ENCODE results near the gene RELT. TPM values are rescaled to one million over a fixed set of nuclear protein-coding genes. Genes with fewer than 3 reads are reported as not detected.
A peak's percentile ranks its signal among the peaks of the same experiment; 100 is the strongest.

RELT gene
- total RNA-seq, 1 donor from 2014 or later: 20.9 TPM

GRCh38 chr11:73390601-73391565 lies 14.7 kb downstream of the RELT start:
- Mint-ChIP-seq H3K27me3 (ENCODE audit: low read depth) (peaks cover 3% of the 10 kb centered on the region), H3K27ac (ENCODE audit: unreplicated experiment) (no peak overlapping the region), H3K4me3 (no peak overlapping the region), H3K4me1 (peaks cover 21% of the 10 kb centered on the region), H3K9me3 (no peaks in the 10 kb centered on the region), H3K36me3 (ENCODE audit: low read depth) (peaks cover 3% of the 10 kb centered on the region)
- no peak for DNase-seq (ENCODE audit: low read depth, low spot score)
- TF ChIP-seq CTCF (conservative IDR thresholded peaks at IDR 0.05): no peak

GRCh38 chr11:73391665-73392064 lies 15.5 kb downstream of the RELT start:
- no peak overlapping the region for H3K4me3 Mint-ChIP-seq
- H3K36me3 Mint-ChIP-seq (ENCODE audit: low read depth): peaks cover 3% of the 10 kb centered on the region
- no peak for TF ChIP-seq CTCF (conservative IDR thresholded peaks at IDR 0.05)
- no peaks in the 10 kb centered on the region for H3K9me3 Mint-ChIP-seq
- no peak for DNase-seq (ENCODE audit: low read depth, low spot score)
- H3K27ac Mint-ChIP-seq (ENCODE audit: unreplicated experiment): no peak overlapping the region
- peaks cover 19% of the 10 kb centered on the region for H3K4me1 Mint-ChIP-seq
- peaks cover 3% of the 10 kb centered on the region for H3K27me3 Mint-ChIP-seq (ENCODE audit: low read depth)

GRCh38 chr11:73392108-73393010 lies 16.2 kb downstream of the RELT start:
- Mint-ChIP-seq H3K36me3 (ENCODE audit: low read depth) (peaks cover 3% of the 10 kb centered on the region), H3K27ac (ENCODE audit: unreplicated experiment) (peak overlapping the region; percentile 43), H3K9me3 (no peaks in the 10 kb centered on the region), H3K27me3 (ENCODE audit: low read depth) (peaks cover 3% of the 10 kb centered on the region), H3K4me3 (no peak overlapping the region), H3K4me1 (peaks cover 15% of the 10 kb centered on the region)
- DNase-seq (ENCODE audit: low read depth, low spot score): no peak
- no peak for TF ChIP-seq CTCF (conservative IDR thresholded peaks at IDR 0.05)

- no peak for TF ChIP-seq CTCF (conservative IDR thresholded peaks at IDR 0.05)
- DNase-seq (ENCODE audit: low read depth, low spot score): no peak
- no peak overlapping the region for H3K27ac Mint-ChIP-seq (ENCODE audit: unreplicated experiment)
Measured at GRCh38 chr11:73393011-73393380, 16.8 kb downstream of the RELT start.

More at GRCh38 chr11:73393011-73393380, 16.8 kb downstream of the RELT start:
- H3K9me3 Mint-ChIP-seq: no peaks in the 10 kb centered on the region
- H3K36me3 Mint-ChIP-seq (ENCODE audit: low read depth): peaks cover 3% of the 10 kb centered on the region
- H3K4me3 Mint-ChIP-seq: peak overlapping the region; percentile 79
- H3K27me3 Mint-ChIP-seq (ENCODE audit: low read depth): peaks cover 3% of the 10 kb centered on the region
- peaks cover 11% of the 10 kb centered on the region for H3K4me1 Mint-ChIP-seq

Measured in neural crest cell (in vitro differentiated cells).